Superior temporal gyrus (tissue), 1 donor: Measurements from ENCODE around the gene LY6G6C.

Experiments
- DNase-seq: peaks from one replicate; pipeline ENCODE4 v3.0.0-alpha.2; 2016; ENCODE audit errors: extremely low spot score

Gene LY6G6C

DNA sequence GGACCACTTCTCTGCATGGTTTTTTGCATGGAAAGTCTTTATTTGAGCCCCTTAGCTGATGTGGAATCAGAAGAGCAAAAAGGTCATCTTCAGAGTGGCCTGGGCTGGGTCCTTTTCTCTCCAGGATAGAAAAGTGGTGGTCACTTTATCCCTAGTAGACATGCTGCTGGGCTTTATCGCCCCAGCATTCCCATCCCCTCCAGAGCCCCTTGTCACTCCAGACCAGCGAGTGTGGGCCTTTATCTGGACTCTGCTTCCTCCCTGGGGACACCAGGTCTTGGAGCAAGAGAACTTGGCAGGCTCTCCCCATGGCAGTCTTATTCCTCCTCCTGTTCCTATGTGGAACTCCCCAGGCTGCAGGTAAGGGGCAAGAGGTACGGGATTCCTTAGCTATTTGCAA lies 14.9 kb downstream of the LY6G6C start, which contains the start of gene LY6G6F:
Gene LY6G6F, plus strand, starts transcription at position 268 of the 400 bp plus-strand sequence. Its CDS starts 41 bp downstream, at position 309.
- no peak for DNase-seq

- no peak for DNase-seq
Measured at GRCh38 chr6:31705931-31706330, 15.6 kb downstream of the LY6G6C start.

GRCh38 chr6:31702819-31703716 lies 18.5 kb downstream of the LY6G6C start, which contains the start of gene ABHD16A:
Gene ABHD16A, minus strand, starts transcription at chr6:31703324. Its CDS starts 43 bp downstream, at chr6:31703281.
- peak; percentile 98 for DNase-seq

DNA sequence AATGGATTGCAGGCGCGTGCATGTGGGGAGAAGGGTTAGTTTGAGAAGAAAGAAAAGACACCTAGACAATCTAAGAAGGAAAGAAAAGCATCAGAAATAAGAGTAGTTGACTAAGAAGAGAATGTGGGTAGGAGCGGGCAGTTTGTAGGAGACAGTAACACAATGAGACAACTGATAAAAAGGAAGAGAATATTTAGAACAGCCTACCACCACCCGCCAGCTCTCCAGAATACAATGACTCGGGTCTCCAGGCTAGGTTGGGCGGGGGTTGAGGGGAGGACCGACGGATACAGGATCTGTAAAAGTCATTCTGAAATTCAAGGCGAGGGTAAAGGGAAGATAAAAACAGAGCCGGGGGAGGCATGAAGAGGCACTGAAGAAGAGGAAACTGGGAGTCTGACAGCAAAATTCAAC lies 19.1 kb downstream of the LY6G6C start:
- DNase-seq = no peak

DNA sequence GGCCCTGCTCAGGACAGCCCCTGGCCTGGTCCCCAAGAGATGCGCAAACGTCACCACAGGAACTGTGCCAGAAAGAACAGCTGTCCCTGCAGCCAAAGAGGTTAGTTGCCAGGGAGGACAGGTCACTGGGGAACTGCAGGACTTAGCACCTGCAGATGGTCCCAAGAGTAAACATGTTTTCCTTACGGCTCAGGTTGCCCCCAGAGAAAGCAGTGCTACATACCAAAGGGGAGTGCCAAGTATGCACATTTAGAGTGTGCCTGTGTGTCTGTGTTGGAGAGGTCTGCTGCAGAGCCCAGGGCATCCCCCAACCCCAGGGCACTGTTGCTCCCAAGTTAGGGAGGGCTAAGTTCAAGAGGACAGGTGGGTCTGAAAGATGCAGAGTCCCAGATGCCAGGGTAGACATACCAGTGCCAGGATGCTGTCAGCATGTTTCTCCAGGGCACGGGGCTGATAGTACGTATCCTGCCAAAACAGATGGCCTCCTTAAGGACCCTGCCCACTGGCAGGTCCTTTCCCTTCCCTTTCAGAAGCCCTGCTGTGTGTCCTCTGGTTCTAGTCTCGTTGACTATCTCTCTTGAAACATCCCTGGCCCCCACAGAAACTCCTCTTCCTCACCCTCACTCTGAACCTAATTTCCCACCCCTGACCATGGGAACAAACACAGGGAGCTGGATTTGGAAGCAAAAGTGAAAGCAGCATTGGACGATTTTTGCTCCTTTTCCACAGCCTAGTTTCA lies 19.7 kb downstream of the LY6G6C start:
- DNase-seq = no peak

DNA sequence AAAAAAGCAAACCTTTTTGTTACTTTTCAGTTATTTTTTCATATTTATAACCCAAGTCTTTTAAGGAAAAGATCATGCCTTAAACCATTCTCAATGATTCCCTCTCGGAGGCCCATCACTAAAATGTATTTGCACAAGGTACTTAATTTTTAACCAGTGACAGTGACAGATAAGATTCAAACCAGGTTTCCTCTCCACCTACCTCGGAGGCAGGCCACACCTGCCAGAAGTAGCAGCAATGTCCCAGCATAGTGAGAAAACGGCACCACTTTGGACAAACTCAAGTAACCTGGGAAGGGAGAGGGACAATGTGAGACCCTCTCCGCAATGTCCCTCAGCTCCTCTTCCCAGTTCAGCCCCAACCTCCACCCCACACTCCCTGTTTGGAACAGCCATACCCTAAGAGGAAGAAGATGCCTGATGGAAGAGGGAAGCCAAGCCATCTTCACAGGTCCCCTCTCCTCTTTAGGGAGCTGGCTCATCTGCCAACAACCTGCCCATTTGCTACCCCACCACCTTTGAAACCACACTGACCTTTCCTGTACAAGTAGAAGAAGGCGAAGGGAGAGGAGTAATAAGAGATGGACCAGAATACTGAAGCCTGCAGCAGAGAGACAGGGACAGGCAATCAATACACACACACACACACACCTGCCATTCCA lies 20.7 kb downstream of the LY6G6C start:
- DNase-seq = no peak

GRCh38 chr6:31697555-31697954 lies 24.0 kb downstream of the LY6G6C start:
- no peak for DNase-seq

- no peak for DNase-seq
Measured at GRCh38 chr6:31693535-31693934, 28.0 kb downstream of the LY6G6C start.

- no peak for DNase-seq
Measured at GRCh38 chr6:31692886-31693285, 28.7 kb downstream of the LY6G6C start.

GRCh38 chr6:31692353-31692752 lies 29.2 kb downstream of the LY6G6C start:
- no peak for DNase-seq

- no peak for DNase-seq
Measured at GRCh38 chr6:31691564-31692108, 29.9 kb downstream of the LY6G6C start.

DNA sequence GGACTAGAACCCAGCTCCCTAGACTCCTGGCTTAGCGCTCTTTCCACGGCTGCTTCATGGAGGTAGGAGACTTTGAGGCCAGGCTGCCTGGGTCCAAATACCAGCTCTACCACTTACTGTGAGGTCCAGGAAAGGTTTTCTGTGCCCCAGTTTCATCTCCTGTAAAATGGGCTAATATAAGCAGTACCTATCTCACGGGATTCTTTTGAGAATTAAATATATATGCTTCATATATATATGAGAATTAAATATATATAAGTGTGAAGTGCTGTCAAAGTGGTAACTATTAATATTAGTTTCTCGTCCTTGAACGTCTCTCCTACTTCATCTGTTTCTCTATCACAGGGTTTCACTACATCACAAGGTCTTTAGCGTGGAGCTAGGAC lies 30.5 kb downstream of the LY6G6C start:
- DNase-seq = no peak

DNA sequence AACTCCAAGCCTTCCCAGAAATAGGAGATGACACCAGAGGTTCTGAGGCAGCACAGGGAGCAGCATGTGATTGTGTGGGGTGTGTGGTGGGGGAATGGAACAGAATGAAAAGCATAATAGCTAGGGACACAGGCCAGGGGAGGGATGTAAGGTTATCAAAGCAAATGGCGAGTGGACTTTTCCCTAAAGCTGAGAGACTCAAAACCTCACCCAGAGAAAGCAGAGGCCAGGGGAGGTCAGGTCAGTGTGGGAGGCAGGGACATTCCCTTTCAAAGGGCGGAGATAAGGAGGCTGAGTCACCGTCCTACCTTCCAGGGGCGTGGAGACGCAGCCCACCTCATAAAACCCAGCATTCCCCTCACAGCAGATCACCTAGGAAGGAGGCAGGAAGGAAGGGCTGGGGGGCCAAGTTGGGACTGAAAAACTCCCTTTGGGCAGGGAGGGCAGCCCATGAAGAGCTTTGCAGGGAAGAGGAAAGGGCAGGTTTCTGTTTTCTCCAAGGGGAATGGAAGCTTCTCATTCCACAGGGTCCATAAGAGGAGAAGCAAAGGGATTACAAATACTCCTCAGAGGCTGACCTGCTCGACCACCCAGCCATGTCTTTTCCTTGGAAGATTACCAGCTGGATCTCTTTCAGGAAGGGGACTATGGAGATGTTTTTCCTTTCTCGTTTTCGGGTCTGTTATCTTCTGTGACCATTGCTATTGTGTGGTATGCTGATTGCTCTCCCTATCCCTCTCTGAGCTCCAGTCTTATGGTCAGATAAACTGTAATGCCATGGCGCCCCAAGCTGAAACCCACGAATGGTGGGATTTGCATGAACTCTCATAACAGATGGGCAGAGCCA lies 31.1 kb downstream of the LY6G6C start:
- DNase-seq = no peak

GRCh38 chr6:31689249-31690110 lies 32.1 kb downstream of the LY6G6C start:
- DNase-seq = no peak

DNA sequence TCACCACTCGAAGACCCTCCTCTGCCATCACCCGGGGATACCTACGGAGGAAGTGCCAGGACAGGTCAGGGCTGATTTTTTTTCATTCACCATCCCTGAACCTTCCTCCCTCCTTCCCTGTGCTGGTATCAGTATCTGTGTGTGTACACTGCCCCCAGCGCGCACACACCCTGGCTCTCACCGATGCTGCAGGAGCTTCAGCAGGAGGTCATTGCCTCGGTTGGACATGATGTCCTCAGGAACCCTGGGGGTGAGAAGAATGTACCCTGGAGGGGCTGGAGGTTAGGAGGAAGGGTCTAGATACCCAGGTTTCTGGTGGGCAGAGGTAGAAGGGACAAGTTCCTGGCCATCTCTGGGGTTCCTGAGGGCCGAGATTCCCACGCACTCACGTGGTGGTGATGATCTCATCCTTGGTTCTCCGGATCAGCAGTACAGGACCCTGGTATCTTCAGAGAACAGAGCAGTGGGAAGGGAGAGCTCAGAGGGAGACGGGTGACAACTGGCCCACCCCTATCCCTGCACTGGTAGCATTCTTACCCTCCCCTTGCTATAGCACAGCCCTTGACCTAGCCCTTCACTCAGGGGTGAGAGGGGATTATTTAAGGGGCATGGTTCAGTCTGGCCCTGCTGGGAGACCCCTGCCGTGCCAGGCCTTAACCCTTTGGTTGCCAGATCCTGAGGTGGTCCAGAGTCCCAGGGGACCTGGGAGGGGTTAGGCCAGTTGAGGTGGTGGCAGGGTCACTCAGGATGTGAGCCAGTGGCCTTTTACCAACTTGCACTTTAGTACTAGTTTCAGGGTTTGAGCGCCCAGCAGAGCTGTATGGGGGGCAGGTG lies 33.5 kb downstream of the LY6G6C start:
- DNase-seq = no peak

- no peak for DNase-seq
Measured at GRCh38 chr6:31687321-31687720, 34.2 kb downstream of the LY6G6C start.

DNA sequence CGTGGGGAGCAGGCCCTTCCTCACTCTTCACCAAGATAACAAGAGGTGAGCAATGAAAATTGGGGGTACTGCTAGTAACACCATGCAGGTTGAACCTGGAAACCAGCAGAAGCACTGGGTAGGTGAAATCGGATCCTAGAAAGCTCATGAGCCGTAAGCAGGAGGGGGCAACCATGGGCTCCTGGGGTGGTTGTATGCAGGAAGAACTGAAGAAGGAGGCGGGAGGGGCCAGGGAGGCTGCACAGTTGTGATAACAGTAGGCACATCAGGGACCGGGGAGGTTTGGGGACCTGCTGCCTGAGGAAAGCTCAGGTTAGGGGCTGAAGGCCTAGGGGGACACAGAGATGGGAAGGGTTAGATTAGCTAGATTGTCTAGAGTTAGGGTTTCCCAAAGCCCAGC lies 35.1 kb downstream of the LY6G6C start:
- DNase-seq = no peak

DNA sequence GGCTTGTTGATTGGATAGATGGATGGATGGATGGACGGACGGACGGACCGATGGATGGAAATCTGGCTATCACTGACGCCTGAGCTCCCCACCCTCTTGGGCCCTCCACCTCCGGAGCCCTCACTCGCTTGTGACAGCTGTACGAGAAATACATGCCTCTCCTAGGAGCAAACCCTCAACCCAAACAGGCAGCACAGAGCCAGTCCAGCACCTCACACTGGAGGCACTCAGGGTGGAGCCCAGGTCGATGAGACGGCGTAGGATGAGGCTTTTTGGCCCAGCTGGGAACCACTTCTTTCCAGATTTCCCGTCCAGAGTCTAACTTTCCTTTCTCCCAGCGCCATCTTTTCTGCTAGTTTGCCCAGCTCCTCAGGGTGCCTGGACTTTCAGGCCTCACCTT lies 38.0 kb downstream of the LY6G6C start:
- DNase-seq = no peak

- DNase-seq = peak; percentile 48
Measured at GRCh38 chr6:31681135-31681671, 40.3 kb downstream of the LY6G6C start.
